Measurements from ENCODE around the gene XYLT2.

XYLT2 gene

GRCh38 chr17:50407921-50408320, 62.0 kb downstream of the XYLT2 start:
- DNase-seq (ENCODE audit: low read depth, low spot score), result no peak
- H3K4me3 ChIP-seq (ENCODE audit: low read length), result no peak overlapping the region

Data from Jurkat, Clone E6-1 (cell line).